ENCODE data around the gene TTC24. TPM values are rescaled to one million over a fixed set of nuclear protein-coding genes. Genes with fewer than 3 reads are reported as not detected.

TTC24 gene
- total RNA-seq, 1 donor from 2014 or later, result not detected

- Histone ChIP-seq H3K36me3 (ENCODE audit: control insufficient read depth, insufficient read depth, low read length) (peaks cover 5% of the 10 kb centered on the region), H3K27me3 (ENCODE audit: control insufficient read depth, insufficient read depth, low read length) (no peaks in the 10 kb centered on the region), H3K4me3 (ENCODE audit: low read depth, low read length) (no peak overlapping the region)
- TF ChIP-seq CTCF (IDR thresholded peaks at IDR 0.05; ENCODE audit: insufficient read depth, low read length, severe bottlenecking), result no peak
- no peak for DNase-seq (ENCODE audit: low read depth)
- FAIRE-seq, result no peak
These were observed 24.6 kb upstream of the TTC24 start for GRCh38 chr1:156554971-156555370.

- H3K4me3 ChIP-seq (ENCODE audit: low read depth, low read length), result no peak overlapping the region
- H3K27me3 ChIP-seq (ENCODE audit: control insufficient read depth, insufficient read depth, low read length), result no peaks in the 10 kb centered on the region
- no peak for TF ChIP-seq CTCF (IDR thresholded peaks at IDR 0.05; ENCODE audit: insufficient read depth, low read length, severe bottlenecking)
- H3K36me3 ChIP-seq (ENCODE audit: control insufficient read depth, insufficient read depth, low read length), result peaks cover 5% of the 10 kb centered on the region
- DNase-seq (ENCODE audit: low read depth), result no peak
- FAIRE-seq, result no peak
These were observed 23.8 kb upstream of the TTC24 start for GRCh38 chr1:156555715-156556114.

- TF ChIP-seq CTCF (IDR thresholded peaks at IDR 0.05; ENCODE audit: insufficient read depth, low read length, severe bottlenecking), result no peak
- Histone ChIP-seq H3K36me3 (ENCODE audit: control insufficient read depth, insufficient read depth, low read length) (peaks cover 5% of the 10 kb centered on the region), H3K27me3 (ENCODE audit: control insufficient read depth, insufficient read depth, low read length) (no peaks in the 10 kb centered on the region), H3K4me3 (ENCODE audit: low read depth, low read length) (no peak overlapping the region)
- FAIRE-seq (no peak), DNase-seq (ENCODE audit: low read depth) (no peak)
These were observed 23.2 kb upstream of the TTC24 start for GRCh38 chr1:156556354-156556753.

- Histone ChIP-seq H3K36me3 (ENCODE audit: control insufficient read depth, insufficient read depth, low read length) (peaks cover 3% of the 10 kb centered on the region), H3K27me3 (ENCODE audit: control insufficient read depth, insufficient read depth, low read length) (no peaks in the 10 kb centered on the region), H3K4me3 (ENCODE audit: low read depth, low read length) (no peak overlapping the region)
- TF ChIP-seq CTCF (IDR thresholded peaks at IDR 0.05; ENCODE audit: insufficient read depth, low read length, severe bottlenecking), result no peak
- DNase-seq (ENCODE audit: low read depth) (no peak), FAIRE-seq (peak; percentile 55)
These were observed 20.3 kb upstream of the TTC24 start for GRCh38 chr1:156559086-156559796.

- Histone ChIP-seq H3K36me3 (ENCODE audit: control insufficient read depth, insufficient read depth, low read length) (peaks cover 3% of the 10 kb centered on the region), H3K27me3 (ENCODE audit: control insufficient read depth, insufficient read depth, low read length) (no peaks in the 10 kb centered on the region), H3K4me3 (ENCODE audit: low read depth, low read length) (no peak overlapping the region)
- FAIRE-seq (no peak), DNase-seq (ENCODE audit: low read depth) (no peak)
- no peak for TF ChIP-seq CTCF (IDR thresholded peaks at IDR 0.05; ENCODE audit: insufficient read depth, low read length, severe bottlenecking)
These were observed 19.6 kb upstream of the TTC24 start for GRCh38 chr1:156559797-156560385.
